K562 (cell line): ENCODE results near the gene MYOM1. TPM values are rescaled to one million over a fixed set of nuclear protein-coding genes. Genes with fewer than 3 reads are reported as not detected.
A peak's percentile ranks its signal among the peaks of the same experiment; 100 is the strongest.

Experiments
- ATAC-seq: fragments of 200-7000 bp; cut with Tn5 transposase; 3 replicates; pipeline ENCODE4 v1.9.1; 2020; ENCODE audit warnings: moderate library complexity
- BruUV-seq: library from RNA; stranded (reverse); fragments of 400-500 nt; replicated peaks from 2 replicates; lab custom pipeline; 2021; lab: Mats Ljungman, UMichigan
- CTCF ChIA-PET: fragments of 300-600 bp; formaldehyde crosslinking; extraction: SDS; loops from one replicate; lab custom pipeline; 2021; ENCODE audit warnings: low intra/inter-chr PET ratio; lab: Yijun Ruan, JAX
- POLR2A ChIA-PET: fragments of 300-600, 350-650 bp; sonication (Branson Sonifier 250); formaldehyde crosslinking; extraction: SDS; loops from one replicate; lab custom pipeline; 2021; ENCODE audit warnings: antibody characterized with exemption, inconsistent platforms; lab: Yijun Ruan, JAX
- DNase-seq, 4 experiments: peaks; one replicate each; pipeline versions ENCODE4 v3.0.0 to v3.0.0-alpha.2; 2011 to 2018; ENCODE audit warnings: low spot score in 3 of 4, mixed read lengths in 3 of 4; ENCODE audit errors: extremely low read depth in 1 of 4
- FAIRE-seq: peaks from 2 replicates; lab custom pipeline; 2011; peaks lifted over from hg19 to GRCh38; lab: Jason Lieb, UNC
- H2AFZ ChIP-seq: 2 replicates; pipeline ENCODE4 v1.6.0; 2011; ENCODE audit warnings: low read depth, low read length, control low read depth, inconsistent platforms
- H3K27ac ChIP-seq: fragments of 200-600 bp; 3 replicates; pipeline ENCODE4 v1.8.0; 2011; ENCODE audit warnings: low read depth, mild to moderate bottlenecking, control low read depth, inconsistent platforms, low read length, moderate library complexity, mixed read lengths; ENCODE audit errors: extremely low read depth
- H3K27me3 ChIP-seq, 2 experiments: fragments of 300-600 bp in 1 of 2; 2 replicates in 1 of 2; 3 replicates in 1 of 2; pipeline versions ENCODE4 v1.6.0 to v1.8.0; 2011; ENCODE audit warnings: inconsistent platforms in 2 of 2, low read length in 2 of 2, mild to moderate bottlenecking in 1 of 2, mixed read lengths in 1 of 2, moderate library complexity in 1 of 2; ENCODE audit not compliant: control insufficient read depth in 2 of 2, insufficient read depth in 2 of 2
- H3K36me3 ChIP-seq: fragments of 300-600 bp; 3 replicates; pipeline ENCODE4 v1.8.0; 2011; ENCODE audit warnings: mild to moderate bottlenecking, low read length, inconsistent platforms; ENCODE audit not compliant: control insufficient read depth, insufficient read depth
- H3K4me1 ChIP-seq, 2 experiments: fragments of 200-600 bp in 1 of 2; replicated peaks in 1 of 2; 2 replicates in 1 of 2; 3 replicates in 1 of 2; pipeline versions ENCODE4 v1.5.1 to v1.8.0; 2011; ENCODE audit warnings: inconsistent platforms in 2 of 2, low read length in 2 of 2, mild to moderate bottlenecking in 1 of 2, mixed read lengths in 1 of 2, moderate library complexity in 1 of 2; ENCODE audit not compliant: control insufficient read depth in 2 of 2, insufficient read depth in 2 of 2
- H3K4me2 ChIP-seq: 2 replicates; pipeline ENCODE4 v1.6.1; 2011; ENCODE audit warnings: low read length, control low read depth, inconsistent platforms, mixed read lengths; ENCODE audit not compliant: insufficient read depth
- H3K4me3 ChIP-seq: fragments of 200-600 bp; sonication (generic), shearing (Covaris generic); 2 replicates; pipeline ENCODE4 v1.5.1; 2016; ENCODE audit warnings: control low read depth, inconsistent platforms
- H3K79me2 ChIP-seq: fragments of 200-600 bp; 3 replicates; pipeline ENCODE4 v1.8.0; 2011; ENCODE audit warnings: low read length, inconsistent platforms; ENCODE audit not compliant: control insufficient read depth, insufficient read depth
- H3K9ac ChIP-seq, 2 experiments: 2 replicates each; pipeline versions ENCODE4 v1.6.0 to v1.6.1; 2011; ENCODE audit warnings: low read depth in 2 of 2, low read length in 2 of 2, control low read depth in 1 of 2, inconsistent platforms in 1 of 2, mild to moderate bottlenecking in 1 of 2, mixed read lengths in 1 of 2; ENCODE audit not compliant: insufficient read depth in 1 of 2
- H3K9me1 ChIP-seq: one replicate; pipeline ENCODE4 v1.6.0; 2011; ENCODE audit warnings: inconsistent platforms, mild to moderate bottlenecking, low read length, moderate library complexity; ENCODE audit not compliant: control insufficient read depth, insufficient read depth
- H3K9me3 ChIP-seq: replicated peaks from 2 replicates; pipeline ENCODE4 v1.5.1; 2011; ENCODE audit warnings: low read depth, low read length, inconsistent platforms; ENCODE audit not compliant: control insufficient read depth, insufficient read depth
- H4K20me1 ChIP-seq: replicated peaks from 2 replicates; pipeline ENCODE4 v1.6.1; 2011; ENCODE audit warnings: low read length, inconsistent platforms, mixed read lengths; ENCODE audit not compliant: control insufficient read depth, insufficient read depth
- ARID4B ChIP-seq: sonication (generic); formaldehyde crosslinking; IDR thresholded peaks from 2 replicates; pipeline ENCODE4 v1.8.0; 2022; ENCODE audit warnings: mild to moderate bottlenecking, missing genetic modification reagents
- EP400 ChIP-seq: fragments of 450-650 bp; IDR thresholded peaks from 2 replicates; pipeline ENCODE4 v1.6.1; 2017; ENCODE audit warnings: antibody characterized with exemption, mild to moderate bottlenecking, moderate library complexity
- GABPA ChIP-seq: fragments of 200-800 bp; sonication (Bioruptor generic); conservative IDR thresholded peaks from 2 replicates; pipeline ENCODE4 v1.6.1; 2016; ENCODE audit warnings: low read depth, missing genetic modification characterization, missing compliant biosample characterization
- MTA2 ChIP-seq: fragments of 450-650 bp; IDR thresholded peaks from 2 replicates; pipeline ENCODE4 v1.6.1; 2016; ENCODE audit warnings: low read depth
- NFIC ChIP-seq: fragments of 450-650 bp; IDR thresholded peaks from 2 replicates; pipeline ENCODE4 v1.6.1; 2017; ENCODE audit warnings: mild to moderate bottlenecking, inconsistent platforms
- POLR3A ChIP-seq: IDR thresholded peaks from 2 replicates; pipeline ENCODE4 v1.6.1; 2011; ENCODE audit warnings: borderline replicate concordance, mild to moderate bottlenecking, moderate library complexity; ENCODE audit not compliant: insufficient read length, insufficient read depth; ENCODE audit errors: extremely low read depth
- ZZZ3 ChIP-seq: fragments of 450-650 bp; IDR thresholded peaks from 2 replicates; pipeline ENCODE4 v1.6.1; 2016; ENCODE audit warnings: antibody characterized with exemption, mild to moderate bottlenecking, moderate library complexity
- WGBS: fragments of 100-300 bp; shearing (Covaris generic); methylation state at CpG from one replicate; pipeline ENCODE4 v1.1.6; 2016; ENCODE audit warnings: low coverage, mixed read lengths; ENCODE audit not compliant: insufficient coverage; ENCODE audit errors: missing lambda C conversion rate; 5-methylcytosine and 5-hydroxymethylcytosine counted together
- in situ Hi-C: fragments of 300-500 bp; cut with MboI; formaldehyde crosslinking; loops from 4 replicates; pipeline ENCODE4 v1.15.0; 2018; ENCODE audit warnings: inconsistent platforms, mixed read lengths
- intact Hi-C: fragments of 100-400 bp; cut with micrococcal nuclease; formaldehyde crosslinking; loops from 2 replicates; pipeline ENCODE4 v1.14.2; 2022
- polyA plus RNA-seq, 8 experiments: library from polyadenylated mRNA; depleted of rRNA in 4 of 8; stranded (reverse) in 5 of 8; unstranded in 3 of 8; fragments of >200 nt; fragmentation: Nextera tagmentation in 2 of 8; fragmentation: Illumina TruSeq in 1 of 8; extraction: Ambion mirVana in 2 of 8; extraction: Trizol in 1 of 8; gene quantifications; 2 replicates each; pipeline versions ENCODE4 v1.2.1 to v1.2.3, GENCODE V29; 2011 to 2014; ENCODE audit warnings: inconsistent platforms in 1 of 8, missing spikeins in 1 of 8
- total RNA-seq, 7 experiments: library from RNA; depleted of rRNA in 6 of 7; stranded (reverse); fragments of >200 nt in 6 of 7; fragmentation: Illumina TruSeq in 2 of 7; extraction: Trizol in 2 of 7; gene quantifications; 2 replicates each; pipeline versions ENCODE4 v1.2.1 to v1.2.3, GENCODE V29; 2011 to 2021; ENCODE audit warnings: low replicate concordance in 1 of 7
- TF ChIP-seq, protein P1 (sequence below): fragments of 250-450 bp; sonication (Bioruptor Pico); IDR thresholded peaks from 2 replicates; pipeline ENCODE4 v1.8.0; 2022; ENCODE audit warnings: moderate library complexity, mild to moderate bottlenecking, inconsistent platforms
- TF ChIP-seq, protein P2 (sequence below): fragments of 450-650 bp; formaldehyde crosslinking; IDR thresholded peaks from 2 replicates; pipeline ENCODE4 v1.4.0; 2022; ENCODE audit warnings: mild to moderate bottlenecking, moderate library complexity

The MYOM1 gene
- total and polyA plus RNA-seq, 9 of the 15 experiments (the other 6 are each of a cell fraction or from before 2014, with no cell fraction given): 0.01 to 0.62 (median 0.25) TPM

DNA sequence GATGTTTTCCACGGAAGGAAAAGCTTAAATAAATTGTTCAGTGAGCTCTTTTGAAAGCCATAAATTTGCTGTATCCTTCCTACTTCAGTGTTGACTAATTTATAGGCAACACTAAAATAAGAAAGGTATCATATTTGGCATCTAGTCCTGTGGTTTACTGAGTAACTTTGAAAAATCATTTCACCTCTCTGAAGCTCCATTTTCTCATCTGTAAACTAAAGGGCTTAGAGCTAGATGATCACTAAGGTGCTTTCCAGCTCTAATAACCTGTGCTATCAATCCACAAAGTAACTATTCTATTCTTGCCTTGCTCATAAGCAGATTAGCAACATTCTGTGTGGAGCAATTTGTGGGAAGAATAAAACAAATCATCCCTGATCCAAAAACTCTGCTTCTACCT is 3.6 kb upstream of the MYOM1 start:
- Histone ChIP-seq H3K9ac (no peak overlapping the region), H3K27me3 (no peaks in the 10 kb centered on the region), H3K4me2 (no peak overlapping the region), H3K9me3 (no peaks in the 10 kb centered on the region), H4K20me1 (no peaks in the 10 kb centered on the region), H3K9me1 (no peaks in the 10 kb centered on the region), H2AFZ (no peak overlapping the region; the same call in 1 of the 2 replicates), H3K36me3 (no peaks in the 10 kb centered on the region), H3K27ac (no peak overlapping the region), H3K4me3 (no peak overlapping the region)
- intact Hi-C loops: no loop called here
- POLR2A ChIA-PET: interaction anchor here (0.9 to 1.4 kb wide), 3 partner anchors 16 to 24 kb away, joined by 3 to 4 read pairs (median 3); partner anchors contain the start of gene MYL12A
- no peak for ATAC-seq
- DNase-seq: no peak
- CTCF ChIA-PET: no interaction called here
- in situ Hi-C loops: no loop called here
- no peak for FAIRE-seq
- no TSS peak for BruUV-seq
- 0 out of 2 replicates have a peak, but pooled peaks have one; percentile 25 for TF ChIP-seq GABPA (tag)
- TF ChIP-seq POLR3A: no peak
- TF ChIP-seq, all 486 proteins: peak for 1
- H3K79me2 ChIP-seq: no peaks in the 10 kb centered on the region
- peaks cover 5 to 9% of the 10 kb centered on the region in 2 experiments; a peak in 4 of 5 replicates for H3K4me1 ChIP-seq
- 71% methylated on average over 1 of the region's 1 CpG for WGBS

- no peak overlapping the region for H3K9ac ChIP-seq
- no peak for FAIRE-seq
- CTCF ChIA-PET: no interaction called here
- DNase-seq: no peak
- peaks cover 5 to 12% of the 10 kb centered on the region in 2 experiments; a peak in 4 of 5 replicates for H3K4me1 ChIP-seq
- intact Hi-C loops (no loop called here), in situ Hi-C loops (no loop called here)
- ATAC-seq: no peak
- H2AFZ ChIP-seq: peak overlapping the region; percentile 22; the same call in 1 of the 2 replicates
- H3K79me2 ChIP-seq: no peaks in the 10 kb centered on the region
- H3K9me1 ChIP-seq: no peaks in the 10 kb centered on the region
- H3K36me3 ChIP-seq: no peaks in the 10 kb centered on the region
- H3K27me3 ChIP-seq: no peaks in the 10 kb centered on the region
- H3K4me3 ChIP-seq: no peak overlapping the region
- POLR2A ChIA-PET: interaction anchor here (0.5 to 1.6 kb wide), 4 partner anchors 10 to 554 kb away, joined by 3 to 6 read pairs (median 3); no protein-coding TSS in a partner anchor
- H3K4me2 ChIP-seq: no peak overlapping the region
- H3K9me3 ChIP-seq: no peaks in the 10 kb centered on the region
- no TSS peak for BruUV-seq
- WGBS: 45% methylated on average over 6 of the region's 6 CpGs
- no peak overlapping the region for H3K27ac ChIP-seq
- no peaks in the 10 kb centered on the region for H4K20me1 ChIP-seq
- TF ChIP-seq EP400 (no peak), NFIC (no peak), ZZZ3 (no peak), ARID4B (CRISPR knock-in tag) (no peak), MTA2 (no peak)
- TF ChIP-seq, protein P1, sequence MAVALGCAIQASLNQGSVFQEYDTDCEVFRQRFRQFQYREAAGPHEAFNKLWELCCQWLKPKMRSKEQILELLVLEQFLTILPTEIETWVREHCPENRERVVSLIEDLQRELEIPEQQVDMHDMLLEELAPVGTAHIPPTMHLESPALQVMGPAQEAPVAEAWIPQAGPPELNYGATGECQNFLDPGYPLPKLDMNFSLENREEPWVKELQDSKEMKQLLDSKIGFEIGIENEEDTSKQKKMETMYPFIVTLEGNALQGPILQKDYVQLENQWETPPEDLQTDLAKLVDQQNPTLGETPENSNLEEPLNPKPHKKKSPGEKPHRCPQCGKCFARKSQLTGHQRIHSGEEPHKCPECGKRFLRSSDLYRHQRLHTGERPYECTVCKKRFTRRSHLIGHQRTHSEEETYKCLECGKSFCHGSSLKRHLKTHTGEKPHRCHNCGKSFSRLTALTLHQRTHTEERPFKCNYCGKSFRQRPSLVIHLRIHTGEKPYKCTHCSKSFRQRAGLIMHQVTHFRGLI: no peak
- TF ChIP-seq, protein P2, sequence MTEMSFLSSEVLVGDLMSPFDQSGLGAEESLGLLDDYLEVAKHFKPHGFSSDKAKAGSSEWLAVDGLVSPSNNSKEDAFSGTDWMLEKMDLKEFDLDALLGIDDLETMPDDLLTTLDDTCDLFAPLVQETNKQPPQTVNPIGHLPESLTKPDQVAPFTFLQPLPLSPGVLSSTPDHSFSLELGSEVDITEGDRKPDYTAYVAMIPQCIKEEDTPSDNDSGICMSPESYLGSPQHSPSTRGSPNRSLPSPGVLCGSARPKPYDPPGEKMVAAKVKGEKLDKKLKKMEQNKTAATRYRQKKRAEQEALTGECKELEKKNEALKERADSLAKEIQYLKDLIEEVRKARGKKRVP (CRISPR knock-in tag): no peak
Observed at GRCh38 chr18:3221496-3221895, 1.7 kb upstream of the MYOM1 start.
